GM13977 (cell line): Measurements from ENCODE around the gene IMMP2L.

Source experiments
- DNase-seq: peaks from one replicate; pipeline ENCODE4 v3.0.0; 2012; ENCODE audit warnings: low spot score
- CTCF ChIP-seq: IDR thresholded peaks from 2 replicates; pipeline ENCODE4 v1.5.1; 2012; ENCODE audit warnings: mild to moderate bottlenecking, control low read depth; ENCODE audit not compliant: insufficient read depth; ENCODE audit errors: extremely low read depth, missing control alignments
- in situ Hi-C: fragments of 300-500 bp; cut with MboI; formaldehyde crosslinking; loops from one replicate; pipeline ENCODE4 v1.12.0; 2022; ENCODE audit warnings: low sequenced_read_pairs, low pct_unique_long_range_greater_than_20kb, mixed read lengths, inconsistent platforms; ENCODE audit not compliant: unreplicated experiment

IMMP2L gene

DNA sequence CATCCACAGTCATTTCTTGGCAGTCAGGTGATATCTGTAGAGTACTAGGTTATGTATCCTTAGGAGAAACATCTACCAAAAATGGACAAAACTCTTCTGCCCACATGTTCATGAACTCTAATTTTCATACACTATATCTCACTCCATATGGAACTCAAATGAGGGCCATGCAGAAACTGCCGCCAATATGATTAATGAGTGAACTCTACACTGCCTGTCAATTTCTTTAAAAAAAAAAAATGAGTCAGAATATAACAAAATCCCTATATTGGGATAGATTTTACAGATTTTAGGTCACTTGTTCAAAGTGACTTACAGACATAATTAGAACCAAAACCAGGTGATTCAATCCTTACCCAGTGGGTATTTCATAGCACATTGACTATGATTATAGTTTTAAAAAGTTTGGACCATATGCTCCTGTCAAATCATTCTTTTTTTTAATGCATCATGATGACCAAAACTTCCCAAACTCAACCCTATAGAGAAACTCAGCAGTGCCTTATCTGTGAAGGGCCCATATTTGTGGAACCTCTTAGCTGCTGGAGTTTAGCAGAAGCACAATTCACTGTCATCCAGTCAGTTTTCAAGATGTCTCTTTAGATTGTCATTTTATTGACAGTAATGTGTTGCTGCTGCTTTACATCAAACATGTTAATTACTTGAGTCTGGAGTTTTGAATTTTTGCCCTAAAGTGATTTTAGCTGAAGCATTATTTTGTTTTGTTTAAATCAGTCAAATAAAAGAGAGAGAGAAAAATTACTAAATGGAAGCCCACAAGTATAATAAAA, 460.2 kb downstream of the IMMP2L start:
- TF ChIP-seq CTCF, result no peak
- no peak for DNase-seq
- in situ Hi-C loops, result no loop called here

GRCh38 chr7:111098926-111099250, 463.4 kb downstream of the IMMP2L start:
- TF ChIP-seq CTCF, result no peak
- DNase-seq, result no peak
- in situ Hi-C loops, result loop anchor here (25.0 kb wide), 2 partner anchors 388 to 638 kb away; no protein-coding TSS in a partner anchor

- DNase-seq, result no peak
- in situ Hi-C loops, result loop anchor here (25.0 kb wide), 2 partner anchors 389 to 639 kb away; no protein-coding TSS in a partner anchor
- TF ChIP-seq CTCF, result peak; percentile 65
Measured at GRCh38 chr7:111098011-111098925, 464.0 kb downstream of the IMMP2L start.

GRCh38 chr7:111096997-111097396, 465.3 kb downstream of the IMMP2L start:
- in situ Hi-C loops, result loop anchor here (25.0 kb wide), 2 partner anchors 390 to 640 kb away; no protein-coding TSS in a partner anchor

GRCh38 chr7:111094419-111094818, 467.9 kb downstream of the IMMP2L start:
- TF ChIP-seq CTCF, result no peak
- DNase-seq, result no peak
- in situ Hi-C loops, result loop anchor here (25.0 kb wide), 2 partner anchors 393 to 643 kb away; no protein-coding TSS in a partner anchor

More at GRCh38 chr7:111096997-111097396, 465.3 kb downstream of the IMMP2L start:
- TF ChIP-seq CTCF, result no peak
- DNase-seq, result no peak

GRCh38 chr7:111093496-111093895, 468.8 kb downstream of the IMMP2L start:
- TF ChIP-seq CTCF, result no peak
- no peak for DNase-seq
- in situ Hi-C loops, result loop anchor here (25.0 kb wide), 2 partner anchors 394 to 644 kb away; no protein-coding TSS in a partner anchor
